GM21737 (cell line): ENCODE results near the gene RHOT2.

Experiments
- ATAC-seq: cut with Tn5 transposase; IDR thresholded peaks from one replicate; pipeline ENCODE4 v1.9.1; 2021; ENCODE audit warnings: mild to moderate bottlenecking, moderate library complexity; ENCODE audit not compliant: unreplicated experiment

Gene RHOT2

GRCh38 chr16:667780-668518 is at the start of gene RHOT2:
TSS of gene RHOT2 (plus strand) at chr16:668132. CDS start at chr16:668200, 68 bp downstream.
- ATAC-seq = peak; percentile 83

DNA sequence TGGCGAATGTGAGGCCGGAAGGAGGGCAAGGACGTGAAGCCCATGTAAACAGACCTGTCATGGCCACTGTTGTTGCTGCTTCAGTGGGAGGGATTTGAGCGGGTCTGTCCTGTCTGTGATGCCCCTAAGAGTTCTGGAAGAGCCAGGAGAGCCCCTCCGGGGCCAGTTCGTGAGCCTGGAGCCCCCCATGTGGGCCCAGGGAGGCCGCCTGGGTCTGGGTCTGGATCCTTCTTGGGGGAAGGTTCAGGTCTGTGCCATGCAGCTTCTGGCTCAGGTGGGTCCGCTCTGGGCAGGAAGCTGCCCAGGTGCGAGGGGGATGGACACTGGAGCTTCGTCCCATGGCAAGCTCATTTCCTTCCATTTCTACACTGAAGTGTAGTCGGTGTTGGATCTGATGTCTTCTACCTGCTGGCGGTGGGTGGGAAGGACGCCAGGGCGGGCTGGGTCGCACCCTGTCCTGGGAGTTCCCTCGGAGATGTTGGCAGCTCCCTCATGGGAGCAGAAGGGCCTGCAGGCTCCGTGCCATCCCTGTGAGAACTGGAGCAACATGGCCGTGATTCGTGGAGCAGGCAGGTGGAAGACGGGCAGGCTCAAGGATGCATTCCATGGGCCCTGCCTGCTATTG is 48.3 kb upstream of the RHOT2 start:
- no peak for ATAC-seq

- no peak for ATAC-seq
Observed at GRCh38 chr16:620700-621525, 47.0 kb upstream of the RHOT2 start.

GRCh38 chr16:621526-622105 is 46.3 kb upstream of the RHOT2 start:
- no peak for ATAC-seq

DNA sequence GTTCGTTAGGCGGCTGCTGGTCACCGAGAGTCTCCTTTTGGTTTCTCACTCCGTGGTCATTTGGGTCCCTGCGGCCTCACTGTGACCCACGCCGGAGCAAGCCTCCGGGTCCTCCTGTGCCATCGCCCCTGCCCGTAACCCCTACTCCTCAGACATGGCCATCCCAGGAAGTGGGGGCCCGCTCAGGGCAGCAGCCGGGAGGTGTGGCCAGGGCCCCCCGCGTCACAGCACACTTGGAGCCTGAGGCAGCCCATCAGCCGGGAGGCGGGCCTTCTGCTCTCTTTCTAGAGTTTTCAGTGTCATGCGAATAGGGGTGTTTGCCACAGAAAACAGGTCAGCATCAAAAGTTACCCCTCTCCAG is 45.0 kb upstream of the RHOT2 start:
- ATAC-seq = no peak

DNA sequence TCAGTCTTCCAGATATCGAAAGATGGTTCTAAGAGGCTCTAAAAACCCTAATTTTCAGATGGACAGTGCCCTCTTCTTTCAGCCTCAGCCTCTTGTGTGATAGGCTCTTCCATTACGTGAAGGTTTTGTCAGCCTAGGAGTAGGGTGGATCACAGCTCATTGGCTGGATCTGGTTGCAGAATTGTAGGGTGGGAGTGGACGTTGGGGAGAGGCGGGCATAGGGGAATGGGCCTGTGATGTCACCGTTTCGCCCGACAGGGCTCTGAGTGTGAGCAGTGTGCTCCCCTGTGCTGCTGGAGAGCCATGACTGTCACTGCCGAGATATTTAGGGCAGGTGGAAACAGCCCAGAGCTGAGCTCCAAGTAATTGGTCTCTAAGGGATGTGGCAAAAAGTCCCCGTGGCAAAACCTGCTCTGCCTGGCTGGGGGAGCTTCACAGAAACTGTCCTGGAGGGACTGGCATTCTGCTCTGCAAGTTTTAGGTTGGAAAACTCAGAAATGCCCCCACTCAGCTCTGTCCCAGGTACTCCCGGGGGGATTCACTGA is 43.3 kb upstream of the RHOT2 start:
- no peak for ATAC-seq

DNA sequence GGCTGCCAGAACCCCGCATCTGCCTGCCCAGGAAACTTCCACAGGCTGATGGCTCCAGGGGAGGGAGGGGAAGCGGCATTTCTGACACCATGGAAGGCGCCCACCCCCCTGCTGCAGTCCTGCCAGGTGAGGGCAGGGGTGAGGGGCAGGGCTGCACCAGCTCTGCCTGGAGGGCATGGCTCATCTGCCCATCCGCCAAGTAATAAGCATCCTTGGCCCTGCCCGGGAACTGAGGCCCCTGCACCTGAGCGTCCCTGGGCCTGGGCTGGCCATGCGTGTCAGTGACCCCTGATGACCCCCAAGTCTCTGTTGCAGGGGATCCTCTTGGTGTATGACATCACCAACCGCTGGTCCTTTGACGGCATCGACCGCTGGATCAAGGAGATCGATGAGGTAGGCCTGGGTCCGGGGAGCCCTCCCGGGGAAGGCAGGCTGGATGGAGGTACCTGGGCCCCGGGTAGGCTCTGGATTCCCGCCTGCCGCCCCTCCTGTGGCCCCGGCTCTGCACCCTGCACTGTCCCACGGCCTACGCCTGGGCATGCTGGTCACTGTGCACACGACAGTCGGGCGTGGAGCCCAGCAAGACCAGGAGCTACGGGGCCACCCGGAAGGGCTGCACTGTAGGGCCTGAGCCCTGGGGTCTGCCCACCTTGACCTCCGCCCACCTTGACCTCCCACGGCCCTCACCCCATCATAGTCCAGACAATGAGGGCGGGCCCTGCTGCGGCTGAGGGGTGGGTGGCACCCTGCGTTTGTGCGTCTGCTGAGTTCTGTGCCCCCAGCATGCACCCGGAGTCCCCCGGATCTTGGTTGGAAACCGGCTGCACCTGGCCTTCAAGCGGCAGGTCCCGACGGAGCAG is 42.6 kb upstream of the RHOT2 start:
- ATAC-seq = no peak

GRCh38 chr16:625977-626765 is 41.8 kb upstream of the RHOT2 start:
- no peak for ATAC-seq

DNA sequence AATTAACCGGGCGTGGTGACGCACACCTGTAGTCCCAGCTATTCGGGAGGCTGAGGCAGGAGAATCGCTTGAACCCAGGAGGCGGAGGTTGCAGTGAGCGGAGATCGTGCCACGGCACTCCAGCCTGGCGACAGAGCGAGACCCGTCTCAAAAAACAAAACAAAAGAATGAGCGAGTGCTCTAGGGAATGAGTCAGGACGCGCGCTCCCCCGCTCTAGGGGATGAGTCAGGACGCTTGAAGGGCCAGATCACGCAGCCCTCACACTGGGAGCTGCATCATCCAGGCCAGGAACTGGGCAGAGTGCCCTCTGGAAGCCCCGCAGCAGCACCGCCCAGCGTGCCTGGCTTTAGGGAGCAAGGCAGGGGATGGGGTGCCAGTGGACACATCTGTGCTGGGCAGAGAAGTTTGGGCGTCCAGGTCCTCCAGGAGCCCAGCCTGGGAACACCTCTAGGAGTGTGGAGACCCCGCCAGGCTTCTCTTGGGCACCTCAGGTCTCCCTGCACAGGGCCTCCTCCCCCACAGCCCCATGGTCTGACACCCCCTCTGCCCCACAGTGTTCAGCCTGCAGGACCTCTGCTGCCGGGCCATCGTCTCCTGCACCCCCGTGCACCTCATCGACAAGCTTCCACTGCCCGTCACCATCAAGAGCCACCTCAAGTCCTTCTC is 41.0 kb upstream of the RHOT2 start:
- ATAC-seq = no peak

DNA sequence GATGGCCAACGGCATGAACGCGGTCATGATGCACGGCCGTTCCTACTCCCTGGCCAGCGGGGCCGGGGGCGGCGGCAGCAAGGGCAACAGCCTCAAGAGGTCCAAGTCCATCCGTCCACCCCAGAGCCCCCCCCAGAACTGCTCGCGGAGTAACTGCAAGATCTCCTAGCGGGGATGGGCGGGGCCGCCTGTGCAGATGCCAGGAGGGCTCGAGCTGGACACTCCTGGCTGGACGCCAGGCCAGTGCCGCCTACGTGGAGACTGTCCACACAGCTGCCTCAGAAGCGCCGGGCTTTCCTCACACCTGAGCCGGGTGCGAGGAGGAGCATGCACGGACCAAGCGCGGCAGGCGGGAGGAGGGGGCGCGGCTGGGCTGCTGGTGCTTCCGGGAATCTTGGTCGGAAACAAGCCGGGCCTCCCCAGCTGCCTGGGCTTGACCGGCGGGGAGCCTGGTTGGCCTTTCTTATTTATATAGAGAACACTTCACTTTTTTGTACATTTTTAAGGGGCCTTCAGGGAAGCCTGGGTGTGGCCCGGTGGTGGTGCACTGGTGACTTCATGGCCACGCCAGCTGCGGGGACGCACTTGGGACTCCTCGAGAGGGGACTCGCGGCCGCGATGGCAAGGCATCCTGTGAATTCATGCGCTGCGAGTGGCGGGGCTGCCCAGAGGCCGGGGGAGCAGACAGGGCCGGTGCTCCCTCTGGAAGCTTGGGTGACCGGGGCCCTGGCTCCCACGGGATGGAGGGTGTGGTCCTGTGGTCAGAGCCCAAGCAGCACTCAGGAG is 40.3 kb upstream of the RHOT2 start:
- ATAC-seq = no peak

- ATAC-seq = no peak
Observed at GRCh38 chr16:628321-629061, 39.4 kb upstream of the RHOT2 start.

DNA sequence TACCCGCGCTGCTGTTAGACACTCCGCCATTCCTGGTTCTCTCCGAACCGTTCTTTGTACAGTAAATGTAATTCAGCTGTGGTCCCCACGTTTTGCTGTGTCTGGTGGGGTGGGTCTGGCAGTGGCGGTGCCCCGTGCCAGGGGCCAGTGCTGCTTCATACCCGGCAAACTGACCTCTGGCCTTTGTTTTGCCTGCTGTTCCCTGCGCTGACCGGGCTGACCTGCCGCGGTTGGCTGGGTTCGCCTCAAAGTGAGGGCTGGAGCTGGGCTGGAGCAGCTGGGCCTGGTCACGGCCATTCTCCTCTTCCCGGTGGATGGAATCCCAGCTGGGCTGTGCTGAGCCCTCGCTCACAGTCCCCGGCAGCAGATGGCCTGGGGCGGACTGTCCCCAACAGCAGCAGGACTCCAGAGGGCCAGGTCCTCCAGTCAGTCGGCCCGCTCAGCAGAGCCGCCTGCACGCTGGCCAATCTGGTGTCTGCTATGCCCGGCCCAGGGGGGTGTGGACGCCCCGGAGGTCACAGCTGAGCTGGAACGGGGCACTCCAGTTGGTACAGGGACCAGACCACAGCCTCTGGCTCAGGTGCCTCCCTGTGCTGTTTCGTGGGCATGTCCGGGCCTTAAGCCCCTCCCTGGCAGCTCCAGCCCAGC is 38.6 kb upstream of the RHOT2 start:
- ATAC-seq = no peak

DNA sequence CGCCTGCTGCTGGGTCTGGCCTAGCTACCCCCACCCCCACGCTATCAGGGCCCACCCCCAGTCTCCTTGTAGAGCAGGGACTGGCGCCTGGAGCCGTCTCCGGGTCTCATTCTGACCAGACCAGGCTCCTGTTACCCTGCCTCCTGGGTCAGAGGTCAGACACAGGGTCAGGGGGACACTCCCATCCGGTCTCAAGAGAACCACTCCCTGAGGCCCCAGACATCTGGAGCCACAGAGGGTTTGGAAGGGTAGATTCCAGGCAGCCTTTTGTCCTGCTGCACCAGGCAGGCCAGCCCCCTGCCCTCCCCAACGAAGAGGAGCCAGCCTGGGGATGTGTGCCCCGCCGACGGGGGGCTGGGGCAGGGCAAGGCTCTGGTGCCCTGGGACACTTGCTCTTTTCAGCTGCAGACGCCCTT is 38.1 kb upstream of the RHOT2 start:
- no peak for ATAC-seq

- no peak for ATAC-seq
Observed at GRCh38 chr16:630249-630814, 37.6 kb upstream of the RHOT2 start.

GRCh38 chr16:630815-631405 is 37.0 kb upstream of the RHOT2 start, which contains the start of gene WFIKKN1:
TSS of gene WFIKKN1 (plus strand) at chr16:630985. CDS start at chr16:631254, 269 bp downstream.
- no peak for ATAC-seq

- no peak for ATAC-seq
Observed at GRCh38 chr16:631808-632358, 36.0 kb upstream of the RHOT2 start.
